OCI-LY3 (cell line): ENCODE data around the gene S1PR3.

Source experiments
- EZH2phosphoT487 ChIP-seq: fragments of 200-600 bp; shearing (Covaris generic); IDR thresholded peaks from 2 replicates; pipeline ENCODE4 v1.6.1; 2018; ENCODE audit warnings: antibody characterized with exemption, mixed run types, low read depth
- TF ChIP-seq, protein P1 (sequence below): fragments of 200-600, 300-600 bp; sonication (generic); IDR thresholded peaks from 2 replicates; pipeline ENCODE4 v1.5.1; 2014; ENCODE audit warnings: antibody characterized with exemption, low read length, low read depth

DNA sequence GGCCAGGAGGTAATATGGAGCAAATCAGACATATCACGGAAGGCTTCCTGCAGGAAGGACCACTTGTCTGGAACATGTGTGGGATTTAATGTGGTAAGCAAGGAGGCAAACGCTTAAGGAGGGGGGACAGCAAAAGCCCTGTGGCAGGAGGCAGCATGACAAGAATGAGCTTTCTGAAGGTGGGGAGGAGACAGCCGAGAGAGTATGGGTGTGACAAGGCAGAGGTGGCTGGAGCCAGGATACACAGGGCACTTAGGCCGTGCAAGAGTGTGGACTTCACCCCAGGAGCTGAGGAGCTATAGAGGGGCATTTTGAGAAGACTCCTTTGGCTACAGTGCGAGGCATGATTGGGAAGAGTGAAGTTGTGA lies 14.4 kb upstream of the S1PR3 start:
- TF ChIP-seq, protein P1, sequence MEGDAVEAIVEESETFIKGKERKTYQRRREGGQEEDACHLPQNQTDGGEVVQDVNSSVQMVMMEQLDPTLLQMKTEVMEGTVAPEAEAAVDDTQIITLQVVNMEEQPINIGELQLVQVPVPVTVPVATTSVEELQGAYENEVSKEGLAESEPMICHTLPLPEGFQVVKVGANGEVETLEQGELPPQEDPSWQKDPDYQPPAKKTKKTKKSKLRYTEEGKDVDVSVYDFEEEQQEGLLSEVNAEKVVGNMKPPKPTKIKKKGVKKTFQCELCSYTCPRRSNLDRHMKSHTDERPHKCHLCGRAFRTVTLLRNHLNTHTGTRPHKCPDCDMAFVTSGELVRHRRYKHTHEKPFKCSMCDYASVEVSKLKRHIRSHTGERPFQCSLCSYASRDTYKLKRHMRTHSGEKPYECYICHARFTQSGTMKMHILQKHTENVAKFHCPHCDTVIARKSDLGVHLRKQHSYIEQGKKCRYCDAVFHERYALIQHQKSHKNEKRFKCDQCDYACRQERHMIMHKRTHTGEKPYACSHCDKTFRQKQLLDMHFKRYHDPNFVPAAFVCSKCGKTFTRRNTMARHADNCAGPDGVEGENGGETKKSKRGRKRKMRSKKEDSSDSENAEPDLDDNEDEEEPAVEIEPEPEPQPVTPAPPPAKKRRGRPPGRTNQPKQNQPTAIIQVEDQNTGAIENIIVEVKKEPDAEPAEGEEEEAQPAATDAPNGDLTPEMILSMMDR: no peak
- no peak for TF ChIP-seq EZH2phosphoT487
